SK-N-SH (cell line): ENCODE data around the gene TEX22.

Source experiments
- IRF3 ChIP-seq: fragments of 150-350 bp; IDR thresholded peaks from 2 replicates; pipeline ENCODE4 v1.6.1; 2016; ENCODE audit warnings: mild to moderate bottlenecking, low read depth, low read length
- MXI1 ChIP-seq: IDR thresholded peaks from 2 replicates; pipeline ENCODE4 v1.6.1; 2012; ENCODE audit warnings: mild to moderate bottlenecking, low read depth, low read length, improper control_type of control experiment
- TF ChIP-seq, protein P1 (sequence below): IDR thresholded peaks from 2 replicates; pipeline ENCODE4 v1.4.0; 2012; ENCODE audit warnings: low read depth, borderline replicate concordance
- TF ChIP-seq, protein P2 (sequence below): fragments of 200-600 bp; sonication (generic); IDR thresholded peaks from 2 replicates; pipeline ENCODE4 v1.6.1; 2017; ENCODE audit warnings: antibody characterized with exemption, mild to moderate bottlenecking, moderate library complexity

DNA sequence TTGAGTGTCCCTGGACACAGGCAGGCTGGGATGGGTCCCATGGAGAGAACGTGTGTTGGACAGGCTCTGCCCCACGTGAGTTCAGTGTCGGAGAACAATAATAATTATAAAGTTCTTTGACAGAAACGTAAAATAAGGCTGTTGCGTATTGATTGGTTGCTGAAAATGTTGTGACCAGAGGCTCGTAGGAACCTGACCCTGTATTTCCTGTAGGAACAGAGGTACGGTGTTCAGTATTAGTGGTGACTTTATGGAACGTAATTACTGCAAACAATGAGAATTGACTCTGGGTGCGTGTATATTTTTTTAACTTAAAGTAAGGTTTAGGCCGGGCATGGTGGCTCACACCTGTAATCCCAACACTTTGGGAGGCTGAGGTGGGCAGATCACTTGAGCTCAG lies 29.1 kb downstream of the TEX22 start:
- TF ChIP-seq, protein P1, sequence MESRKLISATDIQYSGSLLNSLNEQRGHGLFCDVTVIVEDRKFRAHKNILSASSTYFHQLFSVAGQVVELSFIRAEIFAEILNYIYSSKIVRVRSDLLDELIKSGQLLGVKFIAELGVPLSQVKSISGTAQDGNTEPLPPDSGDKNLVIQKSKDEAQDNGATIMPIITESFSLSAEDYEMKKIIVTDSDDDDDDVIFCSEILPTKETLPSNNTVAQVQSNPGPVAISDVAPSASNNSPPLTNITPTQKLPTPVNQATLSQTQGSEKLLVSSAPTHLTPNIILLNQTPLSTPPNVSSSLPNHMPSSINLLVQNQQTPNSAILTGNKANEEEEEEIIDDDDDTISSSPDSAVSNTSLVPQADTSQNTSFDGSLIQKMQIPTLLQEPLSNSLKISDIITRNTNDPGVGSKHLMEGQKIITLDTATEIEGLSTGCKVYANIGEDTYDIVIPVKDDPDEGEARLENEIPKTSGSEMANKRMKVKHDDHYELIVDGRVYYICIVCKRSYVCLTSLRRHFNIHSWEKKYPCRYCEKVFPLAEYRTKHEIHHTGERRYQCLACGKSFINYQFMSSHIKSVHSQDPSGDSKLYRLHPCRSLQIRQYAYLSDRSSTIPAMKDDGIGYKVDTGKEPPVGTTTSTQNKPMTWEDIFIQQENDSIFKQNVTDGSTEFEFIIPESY, result no peak
- TF ChIP-seq, protein P2, sequence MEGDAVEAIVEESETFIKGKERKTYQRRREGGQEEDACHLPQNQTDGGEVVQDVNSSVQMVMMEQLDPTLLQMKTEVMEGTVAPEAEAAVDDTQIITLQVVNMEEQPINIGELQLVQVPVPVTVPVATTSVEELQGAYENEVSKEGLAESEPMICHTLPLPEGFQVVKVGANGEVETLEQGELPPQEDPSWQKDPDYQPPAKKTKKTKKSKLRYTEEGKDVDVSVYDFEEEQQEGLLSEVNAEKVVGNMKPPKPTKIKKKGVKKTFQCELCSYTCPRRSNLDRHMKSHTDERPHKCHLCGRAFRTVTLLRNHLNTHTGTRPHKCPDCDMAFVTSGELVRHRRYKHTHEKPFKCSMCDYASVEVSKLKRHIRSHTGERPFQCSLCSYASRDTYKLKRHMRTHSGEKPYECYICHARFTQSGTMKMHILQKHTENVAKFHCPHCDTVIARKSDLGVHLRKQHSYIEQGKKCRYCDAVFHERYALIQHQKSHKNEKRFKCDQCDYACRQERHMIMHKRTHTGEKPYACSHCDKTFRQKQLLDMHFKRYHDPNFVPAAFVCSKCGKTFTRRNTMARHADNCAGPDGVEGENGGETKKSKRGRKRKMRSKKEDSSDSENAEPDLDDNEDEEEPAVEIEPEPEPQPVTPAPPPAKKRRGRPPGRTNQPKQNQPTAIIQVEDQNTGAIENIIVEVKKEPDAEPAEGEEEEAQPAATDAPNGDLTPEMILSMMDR, result no peak
- TF ChIP-seq MXI1 (no peak), IRF3 (no peak)
